ENCODE measurements around the gene KCNH8.

DNA sequence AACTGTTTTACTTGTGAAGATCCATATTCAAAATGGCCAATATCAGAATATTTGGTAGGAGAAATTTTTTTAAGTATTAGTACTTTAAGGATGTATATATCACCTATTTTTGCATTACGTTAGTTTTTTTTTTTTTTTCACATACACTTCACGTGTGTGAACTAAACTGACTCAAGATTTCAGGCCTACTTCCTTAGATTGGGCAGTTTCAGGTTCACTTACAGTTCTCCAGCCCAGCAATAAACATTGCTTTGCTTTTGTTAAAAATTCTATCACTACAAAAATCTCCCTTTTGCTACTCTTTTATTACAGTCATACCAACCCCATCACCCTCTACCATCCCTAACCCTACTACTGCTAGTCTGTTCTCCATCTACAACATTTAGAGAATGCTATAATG lies 183.6 kb downstream of the KCNH8 start:
- no peak for TF ChIP-seq ZNF274 (IDR thresholded peaks at IDR 0.05; ENCODE audit: low read depth, low read length)
- TF ChIP-seq YY1 (IDR thresholded peaks at IDR 0.05; ENCODE audit: insufficient read depth, insufficient read length), result no peak

Data from NT2/D1 (cell line).